SK-N-SH treated with all-trans-retinoic acid at 6 μM for 48 hours (cell line): ENCODE data around the gene CEP57L1.

Experiments used
- ATAC-seq: fragments of 200-7000 bp; cut with Tn5 transposase; 3 replicates; pipeline ENCODE4 v1.9.1; 2020; ENCODE audit warnings: mild to moderate bottlenecking, moderate library complexity
- ARNTL ChIP-seq: fragments of 450-650 bp; formaldehyde crosslinking; IDR thresholded peaks from 2 replicates; pipeline ENCODE4 v1.5.0; 2020; ENCODE audit warnings: low read depth, mild to moderate bottlenecking, moderate library complexity, borderline replicate concordance
- BACH2 ChIP-seq: fragments of 250-450 bp; sonication (Bioruptor Pico); IDR thresholded peaks from 2 replicates; pipeline ENCODE4 v1.9.0; 2021; ENCODE audit warnings: mild to moderate bottlenecking, borderline replicate concordance
- CREB5 ChIP-seq: fragments of 250-450 bp; sonication (Bioruptor Pico); IDR thresholded peaks from 2 replicates; pipeline ENCODE4 v1.5.1; 2020; ENCODE audit warnings: low read depth, mild to moderate bottlenecking, moderate library complexity
- CSDC2 ChIP-seq: fragments of 250-450 bp; sonication (Bioruptor Pico); IDR thresholded peaks from 2 replicates; pipeline ENCODE4 v1.5.0; 2020; ENCODE audit warnings: mild to moderate bottlenecking, moderate library complexity
- CSRNP3 ChIP-seq: fragments of 250-450 bp; sonication (Bioruptor Pico); IDR thresholded peaks from 2 replicates; pipeline ENCODE4 v1.5.1; 2021; ENCODE audit warnings: mild to moderate bottlenecking, moderate library complexity
- ESRRG ChIP-seq: fragments of 250-450 bp; sonication (Bioruptor Pico); IDR thresholded peaks from 2 replicates; pipeline ENCODE4 v1.6.1; 2021; ENCODE audit warnings: mild to moderate bottlenecking
- GLIS3 ChIP-seq: fragments of 250-450 bp; sonication (Bioruptor Pico); IDR thresholded peaks from 2 replicates; pipeline ENCODE4 v1.5.0; 2020; ENCODE audit warnings: mild to moderate bottlenecking, moderate library complexity
- ISL1 ChIP-seq: fragments of 250-450 bp; sonication (Bioruptor Pico); IDR thresholded peaks from 2 replicates; pipeline ENCODE4 v2.1.2; 2022; ENCODE audit warnings: mild to moderate bottlenecking, moderate library complexity
- PATZ1 ChIP-seq: fragments of 250-450 bp; sonication (Bioruptor Pico); IDR thresholded peaks from 2 replicates; pipeline ENCODE4 v1.8.0; 2020; ENCODE audit warnings: mild to moderate bottlenecking, moderate library complexity, borderline replicate concordance
- PPARA ChIP-seq: fragments of 250-450 bp; sonication (Bioruptor Pico); IDR thresholded peaks from 2 replicates; pipeline ENCODE4 v1.5.0; 2020; ENCODE audit warnings: mild to moderate bottlenecking, borderline replicate concordance
- RARB ChIP-seq: fragments of 250-450 bp; sonication (Bioruptor Pico); IDR thresholded peaks from 2 replicates; pipeline ENCODE4 v1.8.0; 2021; ENCODE audit warnings: mild to moderate bottlenecking, moderate library complexity
- TCF4 ChIP-seq: fragments of 250-450 bp; sonication (Bioruptor Pico); IDR thresholded peaks from 2 replicates; pipeline ENCODE4 v1.8.0; 2021; ENCODE audit warnings: mild to moderate bottlenecking, moderate library complexity, borderline replicate concordance
- ZC3H10 ChIP-seq: fragments of 250-450 bp; sonication (Bioruptor Pico); IDR thresholded peaks from 2 replicates; pipeline ENCODE4 v1.5.1; 2021; ENCODE audit warnings: mild to moderate bottlenecking, moderate library complexity
- ZFP3 ChIP-seq: fragments of 250-450 bp; sonication (Bioruptor Pico); IDR thresholded peaks from 2 replicates; pipeline ENCODE4 v1.5.0; 2020; ENCODE audit warnings: mild to moderate bottlenecking, moderate library complexity
- ZFP30 ChIP-seq: fragments of 450-650 bp; formaldehyde crosslinking; IDR thresholded peaks from 2 replicates; pipeline ENCODE4 v1.5.0; 2022; ENCODE audit warnings: mild to moderate bottlenecking, moderate library complexity
- ZNF565 ChIP-seq: fragments of 450-650 bp; formaldehyde crosslinking; conservative IDR thresholded peaks from 2 replicates; pipeline ENCODE4 v1.5.0; 2020; ENCODE audit warnings: low read depth, mild to moderate bottlenecking, moderate library complexity
- ZNF70 ChIP-seq: fragments of 450-650 bp; formaldehyde crosslinking; IDR thresholded peaks from 2 replicates; pipeline ENCODE4 v1.5.0; 2020; ENCODE audit warnings: mild to moderate bottlenecking, moderate library complexity
- ZNF8 ChIP-seq: fragments of 450-650 bp; formaldehyde crosslinking; IDR thresholded peaks from 2 replicates; pipeline ENCODE4 v1.5.0; 2020; ENCODE audit warnings: mild to moderate bottlenecking, moderate library complexity
- TF ChIP-seq, protein P1 (sequence below): fragments of 250-450 bp; sonication (Bioruptor Pico); IDR thresholded peaks from 2 replicates; pipeline ENCODE4 v1.8.0; 2021; ENCODE audit warnings: low read depth, mild to moderate bottlenecking, moderate library complexity, borderline replicate concordance

CEP57L1 gene

GRCh38 chr6:109184638-109185037 lies 89.3 kb downstream of the CEP57L1 start:
- TF ChIP-seq RARB (CRISPR knock-in tag) (no peak), ZC3H10 (CRISPR knock-in tag) (no peak), GLIS3 (CRISPR knock-in tag) (no peak), ARNTL (no peak), ZNF565 (CRISPR knock-in tag) (no peak), CSRNP3 (no peak), ZNF70 (CRISPR knock-in tag) (no peak), ZFP3 (CRISPR knock-in tag) (no peak), CSDC2 (CRISPR knock-in tag) (no peak), ZFP30 (CRISPR knock-in tag) (no peak), BACH2 (CRISPR knock-in tag) (no peak)
- TF ChIP-seq, protein P1, sequence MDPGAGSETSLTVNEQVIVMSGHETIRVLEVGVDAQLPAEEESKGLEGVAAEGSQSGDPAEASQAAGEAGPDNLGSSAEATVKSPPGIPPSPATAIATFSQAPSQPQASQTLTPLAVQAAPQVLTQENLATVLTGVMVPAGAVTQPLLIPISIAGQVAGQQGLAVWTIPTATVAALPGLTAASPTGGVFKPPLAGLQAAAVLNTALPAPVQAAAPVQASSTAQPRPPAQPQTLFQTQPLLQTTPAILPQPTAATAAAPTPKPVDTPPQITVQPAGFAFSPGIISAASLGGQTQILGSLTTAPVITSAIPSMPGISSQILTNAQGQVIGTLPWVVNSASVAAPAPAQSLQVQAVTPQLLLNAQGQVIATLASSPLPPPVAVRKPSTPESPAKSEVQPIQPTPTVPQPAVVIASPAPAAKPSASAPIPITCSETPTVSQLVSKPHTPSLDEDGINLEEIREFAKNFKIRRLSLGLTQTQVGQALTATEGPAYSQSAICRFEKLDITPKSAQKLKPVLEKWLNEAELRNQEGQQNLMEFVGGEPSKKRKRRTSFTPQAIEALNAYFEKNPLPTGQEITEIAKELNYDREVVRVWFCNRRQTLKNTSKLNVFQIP (CRISPR knock-in tag): no peak

DNA sequence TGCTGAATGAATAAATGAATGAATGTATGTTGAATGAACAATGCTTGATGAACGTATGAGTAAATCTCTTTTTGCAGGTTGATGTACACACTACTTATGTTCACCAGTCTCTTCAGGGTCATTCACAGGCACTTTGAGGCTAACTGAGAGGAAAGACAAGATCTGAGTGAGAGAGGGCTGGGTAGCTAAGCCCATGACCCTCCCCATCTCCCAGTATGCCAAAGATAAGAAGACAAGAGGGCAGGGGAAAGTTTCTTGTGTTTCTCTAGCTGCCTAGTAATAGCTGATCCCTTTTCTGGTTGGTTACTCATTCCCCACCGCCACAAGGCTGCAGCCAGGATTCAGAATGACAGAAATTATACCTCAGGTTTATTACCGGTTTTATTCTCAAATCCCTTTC lies 90.7 kb downstream of the CEP57L1 start:
- no peak for ATAC-seq
- TF ChIP-seq ESRRG (CRISPR knock-in tag) (no peak), ZNF70 (CRISPR knock-in tag) (no peak), RARB (CRISPR knock-in tag) (no peak), ZC3H10 (CRISPR knock-in tag) (no peak), ZNF565 (CRISPR knock-in tag) (no peak), CSDC2 (CRISPR knock-in tag) (no peak), CSRNP3 (no peak), ZFP3 (CRISPR knock-in tag) (no peak), ISL1 (CRISPR knock-in tag) (no peak), ARNTL (no peak), ZFP30 (CRISPR knock-in tag) (no peak), PATZ1 (CRISPR knock-in tag) (no peak), CREB5 (CRISPR knock-in tag) (no peak)
- TF ChIP-seq, protein P1 (CRISPR knock-in tag): no peak

More at GRCh38 chr6:109184638-109185037, 89.3 kb downstream of the CEP57L1 start:
- ATAC-seq: no peak

DNA sequence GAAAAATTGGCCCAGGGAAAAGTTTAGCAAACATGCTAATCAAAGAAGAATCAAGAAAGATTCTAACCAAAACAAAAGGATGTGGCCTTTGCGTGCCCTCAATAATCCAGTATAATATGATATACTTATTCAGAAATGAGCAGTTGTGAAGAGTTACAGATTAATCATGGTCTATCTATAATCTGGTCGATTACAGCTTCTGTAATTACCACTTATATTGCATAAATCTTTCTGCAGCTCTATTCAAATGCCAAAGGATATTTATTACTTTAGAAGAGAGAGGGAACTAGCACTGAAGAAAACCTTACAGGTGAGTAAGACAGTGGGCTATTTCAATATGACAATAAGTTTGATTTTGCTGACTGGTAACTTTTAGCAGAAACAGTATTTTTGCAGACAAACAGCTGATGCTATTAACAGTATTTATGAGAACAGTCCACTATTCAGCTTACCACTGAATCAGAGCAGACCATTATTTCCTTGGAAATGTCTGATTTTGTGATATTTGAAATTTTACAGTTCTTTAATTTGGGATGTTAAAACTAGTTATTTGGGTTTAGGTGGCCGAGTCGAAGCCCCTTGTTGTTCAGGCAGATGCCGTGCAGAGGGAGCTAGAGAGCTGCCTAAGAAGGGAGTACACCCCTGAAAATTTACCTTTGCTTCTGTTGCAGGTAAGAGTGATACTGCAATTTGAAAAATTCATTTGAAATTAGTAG lies 92.2 kb downstream of the CEP57L1 start:
- ATAC-seq: peak; percentile 76
- TF ChIP-seq GLIS3 (CRISPR knock-in tag): no peak
- TF ChIP-seq RARB (CRISPR knock-in tag): no peak
- no peak for TF ChIP-seq ISL1 (CRISPR knock-in tag)
- no peak for TF ChIP-seq PATZ1 (CRISPR knock-in tag)
- no peak for TF ChIP-seq ZNF565 (CRISPR knock-in tag)
- no peak for TF ChIP-seq ZNF8 (CRISPR knock-in tag)
- no peak for TF ChIP-seq TCF4 (CRISPR knock-in tag)
- TF ChIP-seq CSDC2 (CRISPR knock-in tag): no peak
- no peak for TF ChIP-seq ZFP3 (CRISPR knock-in tag)
- no peak for TF ChIP-seq CSRNP3
- no peak for TF ChIP-seq BACH2 (CRISPR knock-in tag)
- no peak for TF ChIP-seq ZFP30 (CRISPR knock-in tag)
- TF ChIP-seq CREB5 (CRISPR knock-in tag): no peak
- TF ChIP-seq ARNTL: no peak
- no peak for TF ChIP-seq ZC3H10 (CRISPR knock-in tag)
- TF ChIP-seq PPARA: no peak
- no peak for TF ChIP-seq ZNF70 (CRISPR knock-in tag)
